CD4-positive, alpha-beta T cell treated with Interleukin-6 at 100 ng/mL for 8 hours (primary cell): Measurements from ENCODE around the gene ZNF609.
A peak's percentile ranks its signal among the peaks of the same experiment; 100 is the strongest.

ENCODE experiments used
- DNase-seq: peaks from one replicate; pipeline ENCODE4 v3.0.0-alpha.2; 2020; ENCODE audit warnings: mixed read lengths, low spot score

Gene ZNF609

GRCh38 chr15:64656508-64656907 is 196.1 kb downstream of the ZNF609 start:
- DNase-seq = no peak

GRCh38 chr15:64665179-64665578 is 204.8 kb downstream of the ZNF609 start:
- DNase-seq = no peak

- DNase-seq = no peak
Observed at GRCh38 chr15:64667736-64668161, 207.4 kb downstream of the ZNF609 start.

- DNase-seq = no peak
Observed at GRCh38 chr15:64673866-64674265, 213.5 kb downstream of the ZNF609 start.

- DNase-seq = no peak
Observed at GRCh38 chr15:64678126-64678819, 217.9 kb downstream of the ZNF609 start.

GRCh38 chr15:64680097-64680496 is 219.7 kb downstream of the ZNF609 start:
- DNase-seq = no peak

- DNase-seq = no peak
Observed at GRCh38 chr15:64681424-64682024, 221.1 kb downstream of the ZNF609 start.

- DNase-seq = no peak
Observed at GRCh38 chr15:64682255-64682654, 221.9 kb downstream of the ZNF609 start.

- no peak for DNase-seq
Observed at GRCh38 chr15:64683378-64683777, 223.0 kb downstream of the ZNF609 start.

GRCh38 chr15:64685230-64685888 is 225.0 kb downstream of the ZNF609 start:
- no peak for DNase-seq

- peak; percentile 53 for DNase-seq
Observed at GRCh38 chr15:64686130-64686735, 225.9 kb downstream of the ZNF609 start.

GRCh38 chr15:64687172-64687571 is 226.8 kb downstream of the ZNF609 start:
- no peak for DNase-seq

- DNase-seq = no peak
Observed at GRCh38 chr15:64687688-64688087, 227.3 kb downstream of the ZNF609 start.

- DNase-seq = no peak
Observed at GRCh38 chr15:64688770-64689169, 228.4 kb downstream of the ZNF609 start.

GRCh38 chr15:64690008-64690407 is 229.6 kb downstream of the ZNF609 start:
- no peak for DNase-seq

GRCh38 chr15:64690578-64691296 is 230.4 kb downstream of the ZNF609 start:
- DNase-seq = no peak

- DNase-seq = no peak
Observed at GRCh38 chr15:64691896-64692565, 231.7 kb downstream of the ZNF609 start.

GRCh38 chr15:64693134-64693533 is 232.8 kb downstream of the ZNF609 start:
- DNase-seq = no peak

- no peak for DNase-seq
Observed at GRCh38 chr15:64694816-64695215, 234.4 kb downstream of the ZNF609 start.

- no peak for DNase-seq
Observed at GRCh38 chr15:64695561-64695992, 235.2 kb downstream of the ZNF609 start.

GRCh38 chr15:64696481-64696880 is 236.1 kb downstream of the ZNF609 start:
- no peak for DNase-seq
